HG02678 (cell line): ENCODE measurements around the gene GPR137B.
"Not testable (repeated sequence)": the region's sequence is repeated elsewhere in the genome, so short reads cannot be mapped to it uniquely, and the experiment has no call there.

Source experiments
- ATAC-seq: cut with Tn5 transposase; IDR thresholded peaks from one replicate; pipeline ENCODE4 v1.9.1; 2021; ENCODE audit warnings: mild to moderate bottlenecking, moderate library complexity; ENCODE audit not compliant: unreplicated experiment

Gene GPR137B

GRCh38 chr1:236144033-236144432 is 1.7 kb downstream of the GPR137B start:
- ATAC-seq, result no peak

GRCh38 chr1:236144446-236145150 is 2.3 kb downstream of the GPR137B start:
- ATAC-seq, result no peak

GRCh38 chr1:236147068-236147467 is 4.7 kb downstream of the GPR137B start:
- no peak for ATAC-seq

GRCh38 chr1:236147521-236148469 is 5.5 kb downstream of the GPR137B start:
- no peak for ATAC-seq

GRCh38 chr1:236148470-236148845 is 6.1 kb downstream of the GPR137B start:
- no peak for ATAC-seq

- ATAC-seq, result no peak
Observed at GRCh38 chr1:236149003-236149595, 6.8 kb downstream of the GPR137B start.

GRCh38 chr1:236149696-236150228 is 7.4 kb downstream of the GPR137B start:
- no peak for ATAC-seq

- ATAC-seq, result no peak
Observed at GRCh38 chr1:236150311-236150955, 8.1 kb downstream of the GPR137B start.

GRCh38 chr1:236150986-236151385 is 8.6 kb downstream of the GPR137B start:
- no peak for ATAC-seq

GRCh38 chr1:236151739-236152424 is 9.5 kb downstream of the GPR137B start:
- no peak for ATAC-seq

- ATAC-seq, result no peak
Observed at GRCh38 chr1:236154126-236154525, 11.8 kb downstream of the GPR137B start.

GRCh38 chr1:236154671-236155398 is 12.5 kb downstream of the GPR137B start:
- no peak for ATAC-seq

- ATAC-seq, result no peak
Observed at GRCh38 chr1:236155399-236155767, 13.0 kb downstream of the GPR137B start.

- ATAC-seq, result no peak
Observed at GRCh38 chr1:236155841-236156503, 13.6 kb downstream of the GPR137B start.

GRCh38 chr1:236156512-236157208 is 14.3 kb downstream of the GPR137B start:
- peak; percentile 82 for ATAC-seq

GRCh38 chr1:236158072-236158471 is 15.7 kb downstream of the GPR137B start:
- not testable (repeated sequence) for ATAC-seq

GRCh38 chr1:236158719-236159118 is 16.4 kb downstream of the GPR137B start:
- no peak for ATAC-seq

- peak; percentile 47 for ATAC-seq
Observed at GRCh38 chr1:236159704-236160539, 17.6 kb downstream of the GPR137B start.
